Choroid plexus epithelial cell (primary cell): ENCODE data around the gene SVBP.
A peak's percentile ranks its signal among the peaks of the same experiment; 100 is the strongest.

Source experiments
- DNase-seq: peaks from one replicate; pipeline ENCODE4 v3.0.0-alpha.2; 2010; ENCODE audit warnings: low read depth
- H3K4me3 ChIP-seq: 2 replicates; pipeline ENCODE4 v1.5.1; 2011; ENCODE audit warnings: low read depth, mild to moderate bottlenecking, control low read depth, low read length, moderate library complexity
- CTCF ChIP-seq: conservative IDR thresholded peaks from 2 replicates; pipeline ENCODE4 v1.5.1; 2011; ENCODE audit warnings: low read depth, mild to moderate bottlenecking, control low read depth, inconsistent platforms, low read length, moderate library complexity

SVBP gene

DNA sequence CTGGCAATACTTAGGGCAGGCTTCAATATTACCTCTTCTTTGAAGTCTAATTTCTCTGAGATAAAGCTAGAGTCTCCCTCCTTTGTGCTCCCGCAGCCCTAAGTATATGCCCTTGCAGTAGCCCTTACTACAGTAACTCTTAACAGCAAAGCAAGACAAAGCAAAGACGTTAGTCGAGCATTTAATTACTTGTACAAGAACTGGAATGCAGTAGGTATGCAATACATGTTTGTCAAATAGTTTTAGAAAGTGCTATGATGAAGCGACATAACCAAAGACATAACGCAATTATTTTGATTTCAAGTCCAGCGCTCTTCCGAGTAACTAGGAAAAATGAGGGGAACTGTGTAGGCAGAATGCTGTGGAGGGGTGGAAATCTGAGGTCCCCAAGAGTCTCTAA lies 51.9 kb downstream of the SVBP start:
- peak; percentile 48 for DNase-seq
- no peak for TF ChIP-seq CTCF
- H3K4me3 ChIP-seq: peak overlapping the region; percentile 100

DNA sequence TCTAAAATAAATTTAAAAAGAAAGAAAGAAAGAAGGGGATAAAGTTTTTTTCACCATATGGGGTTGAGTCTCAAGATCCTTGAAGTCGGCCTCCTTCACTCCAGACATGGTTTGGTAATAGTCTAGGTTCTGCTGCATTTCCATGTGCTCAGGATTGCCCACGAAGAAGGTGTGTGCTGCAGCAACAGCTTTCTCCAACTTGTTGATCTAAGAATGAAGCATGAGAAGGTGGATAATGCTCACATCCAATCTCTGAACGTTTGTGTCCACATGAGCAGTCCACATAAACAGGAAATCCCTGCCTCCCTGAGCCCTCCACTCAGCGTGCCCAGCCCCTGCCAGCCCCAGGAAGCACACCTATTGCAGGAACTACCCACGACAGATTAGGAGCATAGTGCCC lies 54.9 kb downstream of the SVBP start:
- no peak for DNase-seq
- no peak for TF ChIP-seq CTCF
- no peak overlapping the region for H3K4me3 ChIP-seq

DNA sequence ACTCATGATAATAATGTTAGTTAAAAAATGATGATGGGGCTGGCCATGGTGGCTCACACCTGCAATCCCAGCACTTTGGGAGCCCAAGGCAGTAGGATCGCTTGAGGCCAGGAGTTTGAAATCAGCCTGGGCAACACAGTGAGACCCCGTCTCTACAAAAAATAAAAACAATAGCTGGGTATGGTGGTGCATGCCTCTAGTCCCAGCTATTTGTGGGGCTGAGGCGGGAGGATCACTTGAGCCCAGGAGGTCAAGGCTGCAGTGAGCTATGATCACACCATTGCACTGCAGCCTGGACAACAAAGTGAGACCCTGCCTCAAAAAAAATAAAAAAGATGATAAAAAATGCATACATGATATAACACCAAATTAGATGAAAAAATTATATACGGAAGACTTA lies 55.6 kb downstream of the SVBP start:
- no peak overlapping the region for H3K4me3 ChIP-seq
- TF ChIP-seq CTCF: no peak
- DNase-seq: no peak

DNA sequence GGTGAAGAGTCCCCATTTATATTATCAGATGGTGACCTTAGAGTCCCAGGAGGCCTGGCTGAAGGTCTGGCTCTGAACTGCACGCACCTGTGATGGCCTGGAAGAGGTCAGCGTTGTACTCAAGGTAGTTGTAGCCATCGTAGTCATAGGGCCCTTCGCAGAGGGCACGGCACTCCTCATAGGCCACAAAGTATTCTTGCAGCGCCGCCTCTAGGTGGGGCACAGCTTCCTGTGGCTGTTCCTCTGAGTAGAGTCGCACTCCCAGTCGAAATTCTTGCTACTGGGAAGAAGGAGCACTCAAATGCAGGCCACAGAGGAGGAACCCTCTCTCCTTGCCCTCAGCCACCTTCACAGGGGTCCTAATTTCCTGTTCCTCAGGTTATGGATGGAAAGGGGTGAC lies 58.1 kb downstream of the SVBP start:
- DNase-seq: no peak
- H3K4me3 ChIP-seq: no peak overlapping the region
- TF ChIP-seq CTCF: peak; percentile 25

DNA sequence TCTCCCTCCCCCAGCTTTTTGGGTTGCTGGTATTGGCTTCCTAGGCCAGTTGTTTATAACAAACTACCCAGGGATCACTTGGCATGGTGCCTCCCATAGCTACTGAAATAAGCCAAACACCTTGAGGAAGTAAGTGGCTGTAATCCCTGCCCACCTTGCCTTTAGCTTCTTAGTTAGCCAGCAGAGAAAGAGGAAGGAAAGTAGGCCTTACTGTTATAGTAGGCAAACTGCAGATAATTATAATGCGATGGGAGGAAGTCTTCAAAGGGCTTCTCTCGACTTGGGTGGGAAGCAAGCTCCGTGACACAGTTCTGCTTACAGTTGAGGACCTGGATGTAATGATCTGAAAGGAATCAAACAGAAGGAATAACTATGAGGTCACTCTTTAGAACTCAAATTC lies 58.6 kb downstream of the SVBP start:
- no peak overlapping the region for H3K4me3 ChIP-seq
- TF ChIP-seq CTCF: no peak
- DNase-seq: no peak

DNA sequence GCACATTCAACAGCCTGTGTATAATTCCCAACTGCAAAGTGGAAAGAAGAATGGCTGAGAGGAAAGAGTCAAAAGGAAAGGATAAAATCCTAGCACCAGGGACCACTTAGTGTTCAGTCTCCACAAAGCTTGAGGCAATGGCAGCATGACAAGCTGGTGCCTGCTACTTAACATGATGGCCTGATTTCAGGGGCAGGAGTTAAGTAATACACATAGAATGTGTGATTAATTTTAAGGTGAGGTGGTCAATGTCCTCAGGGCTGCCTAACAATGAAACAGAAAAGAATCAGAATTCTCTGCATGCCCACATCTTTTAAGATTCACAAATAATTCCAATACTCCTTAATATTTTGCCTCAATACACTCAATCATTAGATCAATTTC lies 59.3 kb downstream of the SVBP start:
- no peak for TF ChIP-seq CTCF
- no peak overlapping the region for H3K4me3 ChIP-seq
- DNase-seq: no peak
